Nucleus accumbens (tissue), 56 donors: ENCODE results near the gene HEATR5B.
"Not testable (repeated sequence)": the region's sequence is repeated elsewhere in the genome, so short reads cannot be mapped to it uniquely, and the experiment has no call there.

Experiments used
- DNase-seq, 56 donors: peaks; one replicate each; lab custom pipeline; 2025; lab: John Stamatoyannopoulos, UW

Gene HEATR5B

DNA sequence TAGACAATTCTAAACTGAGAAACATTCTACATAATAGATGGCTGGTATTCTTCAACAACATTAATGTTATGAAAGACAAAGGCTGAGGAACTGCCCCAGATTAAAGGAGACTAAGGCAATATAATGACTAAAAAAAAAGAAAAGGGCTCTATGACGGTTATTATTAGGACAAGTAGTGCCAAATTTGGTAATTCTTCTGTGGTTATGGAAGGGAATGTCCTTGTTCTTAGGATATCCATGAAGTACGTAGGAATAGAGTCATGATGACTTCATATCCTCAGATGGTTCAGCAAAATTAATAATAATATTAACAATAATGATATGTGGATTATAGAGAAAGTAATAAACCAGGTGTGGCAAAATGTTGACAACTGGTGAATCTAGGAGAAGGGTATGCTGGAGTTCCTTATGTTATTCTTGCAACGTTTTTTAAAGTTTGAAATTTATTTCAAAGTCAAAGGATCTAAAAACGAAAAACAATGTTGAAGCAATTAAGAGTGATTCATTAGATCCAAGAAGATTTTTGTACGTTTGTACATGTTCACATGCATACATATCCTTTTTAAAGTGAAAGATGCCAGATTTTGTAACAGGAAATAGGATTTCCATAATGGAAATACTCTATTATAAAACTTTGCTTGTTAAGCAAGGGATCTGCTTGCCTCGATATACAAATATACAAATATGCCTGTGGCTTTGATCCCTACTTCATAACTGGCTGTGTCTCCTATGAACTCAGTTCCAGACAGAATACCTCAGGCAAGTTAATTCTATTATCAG, 90.1 kb downstream of the HEATR5B start:
- DNase-seq: no peak

DNA sequence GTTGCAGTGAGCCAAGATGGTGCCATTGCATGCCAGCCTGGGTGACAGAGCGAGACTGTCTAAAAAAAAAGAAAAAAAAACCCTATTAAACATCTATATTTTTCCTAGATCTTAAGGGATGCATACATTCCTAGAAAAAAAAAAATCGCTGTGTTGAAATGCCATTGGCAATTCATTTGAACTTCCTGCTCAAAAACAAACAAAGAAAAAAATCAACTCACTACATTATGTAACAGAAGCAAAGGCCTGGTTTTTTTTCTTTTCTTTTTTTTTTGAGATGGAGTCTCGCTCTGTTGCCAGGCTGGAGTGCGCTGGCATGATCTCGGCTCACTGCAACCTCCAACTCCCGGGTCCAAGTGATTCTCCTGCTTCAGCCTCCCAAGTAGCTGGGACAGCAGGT, 96.2 kb downstream of the HEATR5B start:
- DNase-seq: no peak

DNA sequence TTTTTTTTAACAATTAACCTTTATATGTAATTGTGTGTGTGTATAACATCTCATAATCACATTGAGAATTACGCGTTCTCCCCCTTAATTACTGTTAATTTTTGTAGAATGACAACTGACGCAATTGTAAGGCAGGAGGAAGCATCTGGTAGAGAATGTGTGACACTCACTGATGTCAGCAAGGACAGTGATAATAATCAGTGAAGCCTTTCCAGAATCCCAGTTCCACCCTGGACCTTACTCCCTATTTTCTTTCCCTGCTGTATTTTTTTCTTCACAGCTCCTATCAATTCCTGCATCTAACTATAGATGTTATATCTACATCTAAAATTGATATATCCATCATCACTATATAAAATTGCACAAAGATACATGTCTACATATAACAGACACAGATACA, 101.7 kb downstream of the HEATR5B start:
- no peak for DNase-seq

DNA sequence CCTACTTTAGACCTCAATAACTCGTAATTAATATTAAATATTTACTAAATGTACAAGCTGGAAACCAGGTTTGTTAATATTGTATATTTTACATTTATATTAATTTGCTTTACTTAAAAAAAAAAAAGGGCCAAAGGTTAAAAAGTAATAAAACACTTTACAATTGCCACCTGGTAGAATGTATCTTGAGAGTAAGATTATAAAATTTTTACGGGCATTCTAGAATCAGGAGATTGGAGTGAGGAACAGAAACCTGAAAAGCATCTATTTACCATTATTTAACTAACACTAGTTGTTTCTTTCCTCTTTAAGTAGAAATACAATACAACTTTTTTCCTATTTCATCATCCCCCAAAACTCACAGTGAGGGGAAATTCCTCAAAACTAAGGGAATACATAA, 102.3 kb downstream of the HEATR5B start:
- no peak for DNase-seq

DNA sequence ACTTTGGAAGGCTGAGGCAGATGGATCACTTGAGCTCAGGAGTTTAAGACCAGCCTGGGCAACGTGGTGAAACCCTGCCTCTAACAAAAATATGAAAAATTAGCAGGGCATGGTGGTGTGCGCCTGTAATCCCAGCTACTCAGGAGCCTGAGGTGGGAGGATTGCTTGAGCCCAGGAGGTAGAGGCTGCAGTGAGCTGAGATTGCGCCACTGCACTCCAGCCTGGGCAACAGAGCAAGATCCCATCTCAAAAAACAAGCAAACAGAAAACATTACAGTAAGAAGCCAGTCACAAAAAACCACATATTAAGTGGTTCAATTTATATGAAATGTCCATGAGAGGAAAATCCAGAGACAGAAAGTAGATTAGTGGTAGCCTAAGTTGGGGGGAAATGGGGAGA, 105.2 kb downstream of the HEATR5B start:
- DNase-seq: not testable (repeated sequence)

DNA sequence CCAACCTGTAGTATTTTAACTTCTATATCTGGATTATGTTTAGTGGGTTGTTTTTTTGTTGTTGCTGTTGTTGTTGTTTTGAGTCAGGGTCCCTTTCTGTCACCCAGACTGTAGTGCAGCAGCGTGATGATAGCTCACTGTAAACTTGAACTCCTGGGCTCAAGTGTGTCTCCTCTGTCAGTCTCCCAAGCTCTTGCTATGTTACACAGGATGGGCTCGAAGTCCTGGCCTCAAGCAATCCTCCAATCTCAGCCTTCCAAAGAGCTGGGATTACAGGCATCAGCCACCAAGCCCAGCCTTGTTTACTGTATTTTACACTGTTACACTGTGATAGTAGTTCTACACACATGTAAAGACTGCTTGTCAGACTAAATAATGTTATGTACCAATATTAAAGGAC, 108.1 kb downstream of the HEATR5B start:
- no peak for DNase-seq

DNA sequence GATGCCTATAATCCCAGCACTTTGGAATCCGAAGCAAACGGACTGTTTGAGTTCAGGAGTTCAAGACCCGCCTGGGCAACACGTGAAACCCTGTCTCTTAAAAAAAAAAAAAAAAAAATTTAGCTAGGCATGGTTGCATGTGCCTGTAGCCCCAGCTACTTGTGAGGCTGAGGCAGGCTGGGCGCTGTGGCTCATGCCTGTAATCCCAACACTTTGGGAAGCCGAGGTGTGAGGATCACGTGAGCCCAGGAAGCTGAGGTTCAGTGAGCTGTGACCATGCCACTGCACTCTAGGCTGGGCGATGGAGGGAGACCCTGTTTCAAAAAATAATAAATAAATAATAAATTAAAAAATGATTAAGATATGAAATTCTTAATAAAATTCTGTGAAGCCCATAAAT, 108.9 kb downstream of the HEATR5B start:
- DNase-seq: no peak

DNA sequence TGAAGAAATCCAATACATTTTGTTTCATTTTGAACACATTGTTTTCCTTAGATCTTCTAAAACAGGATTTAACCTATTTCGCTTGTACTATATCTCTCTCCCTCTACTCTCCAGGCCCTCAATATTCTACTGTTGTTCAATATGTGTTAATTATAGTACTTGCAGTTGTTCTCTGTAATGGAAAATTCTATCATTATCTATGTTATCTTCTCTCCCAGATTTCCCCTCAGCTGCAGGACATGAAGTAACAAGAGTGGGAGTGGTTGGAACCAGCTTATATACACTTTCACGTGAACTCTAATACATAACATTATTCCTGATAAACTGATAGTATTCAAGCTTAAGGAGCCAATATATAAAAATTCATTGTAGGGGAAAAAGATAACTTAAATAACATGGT, 110.9 kb downstream of the HEATR5B start:
- no peak for DNase-seq

DNA sequence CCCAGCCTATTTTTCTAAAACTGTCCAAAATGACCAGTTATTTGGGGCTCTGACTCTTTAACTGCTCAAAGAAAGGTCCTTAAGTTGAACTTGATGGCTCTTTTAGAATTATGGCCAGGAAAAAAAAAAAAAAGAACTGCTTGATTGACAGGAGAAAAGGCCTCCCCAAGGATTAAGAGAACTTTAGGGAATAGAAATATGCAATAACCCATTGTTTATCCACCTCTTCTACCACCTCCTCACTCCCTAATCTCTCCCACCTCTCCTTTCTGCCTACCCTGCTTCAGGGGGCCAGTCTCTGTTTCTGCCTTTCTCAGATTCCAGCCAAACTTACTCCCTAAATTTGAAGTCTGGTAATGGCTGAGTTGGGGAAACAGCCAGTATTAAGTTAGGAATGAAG, 112.2 kb downstream of the HEATR5B start:
- DNase-seq: no peak

DNA sequence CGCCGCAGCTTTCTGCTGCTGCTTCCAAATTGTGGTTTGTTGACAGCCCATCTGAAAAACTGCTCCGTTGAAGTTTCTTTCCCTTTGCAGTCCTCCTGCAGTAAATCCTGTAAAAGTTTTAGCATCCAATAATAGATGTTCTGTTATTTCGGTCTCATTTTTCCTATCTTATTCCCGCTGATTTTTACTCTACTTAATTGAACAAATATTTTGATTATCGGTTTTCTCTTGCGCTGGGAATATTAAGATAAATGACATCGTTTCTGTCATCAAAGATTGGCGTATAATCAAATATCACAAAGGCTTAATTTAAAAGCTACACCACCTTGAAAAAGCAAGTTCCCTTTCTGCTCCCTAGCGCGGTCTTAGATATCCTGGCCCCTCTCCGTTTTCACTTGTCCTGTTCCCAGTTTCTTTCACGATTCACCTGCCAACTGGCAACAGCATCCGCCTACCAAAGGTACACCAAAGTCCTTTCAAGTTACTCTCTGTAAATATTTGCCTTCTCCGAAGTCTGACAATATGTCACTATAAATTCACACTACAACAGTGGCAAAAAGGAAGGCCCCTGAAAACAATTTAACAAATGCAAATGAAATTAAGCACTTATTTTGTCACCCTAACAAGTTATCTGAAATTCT, 116.8 kb downstream of the HEATR5B start:
- DNase-seq: no peak

DNA sequence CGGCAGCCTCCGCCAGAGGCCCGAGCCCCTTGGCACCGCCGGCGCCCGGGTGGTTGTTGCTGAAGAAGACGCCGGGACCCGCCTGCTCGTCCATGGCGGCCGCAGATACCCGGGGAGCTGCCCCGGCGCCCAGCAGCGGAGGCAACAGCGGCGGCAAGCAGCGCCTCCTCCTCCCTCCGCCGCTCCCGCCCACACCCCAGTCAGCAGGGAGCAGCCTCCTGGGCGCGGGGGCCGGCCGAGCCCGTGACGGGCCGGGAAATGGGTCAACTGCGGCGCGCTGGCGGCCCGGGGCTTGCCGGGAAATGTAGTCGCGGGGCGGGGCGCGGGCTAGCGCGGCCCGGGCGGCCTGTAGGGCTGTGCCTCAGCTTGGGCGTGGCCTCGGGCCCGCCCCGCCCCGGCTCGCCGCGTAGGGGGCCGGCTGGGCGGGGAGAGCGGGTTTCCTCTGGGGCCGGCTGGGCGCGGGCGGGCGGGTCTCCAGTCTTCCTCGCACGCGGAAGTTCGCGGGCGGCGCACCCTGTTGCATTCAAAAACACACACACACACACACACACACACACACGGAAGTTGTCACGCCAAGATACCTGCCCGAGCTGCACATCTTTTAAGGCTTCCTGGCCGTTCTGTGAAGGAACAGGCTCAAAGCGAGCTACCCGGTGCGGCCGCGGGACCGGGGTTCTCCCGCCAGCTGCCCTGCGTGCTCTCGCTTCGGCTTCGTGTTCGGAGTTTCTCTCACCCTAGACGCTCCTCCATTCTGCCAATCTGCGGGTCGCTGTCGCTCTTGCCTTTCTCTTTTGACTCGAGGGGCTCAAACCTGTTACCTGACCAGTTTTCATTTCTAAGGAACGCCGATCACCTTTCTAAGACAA, 117.6 kb downstream of the HEATR5B start, which contains the start of gene STRN:
TSS of gene STRN (minus strand) at position 167 of the 866 bp plus-strand sequence. CDS start at position 94, 73 bp downstream.
- DNase-seq: peak; percentile 70 to 97 (median 95)

DNA sequence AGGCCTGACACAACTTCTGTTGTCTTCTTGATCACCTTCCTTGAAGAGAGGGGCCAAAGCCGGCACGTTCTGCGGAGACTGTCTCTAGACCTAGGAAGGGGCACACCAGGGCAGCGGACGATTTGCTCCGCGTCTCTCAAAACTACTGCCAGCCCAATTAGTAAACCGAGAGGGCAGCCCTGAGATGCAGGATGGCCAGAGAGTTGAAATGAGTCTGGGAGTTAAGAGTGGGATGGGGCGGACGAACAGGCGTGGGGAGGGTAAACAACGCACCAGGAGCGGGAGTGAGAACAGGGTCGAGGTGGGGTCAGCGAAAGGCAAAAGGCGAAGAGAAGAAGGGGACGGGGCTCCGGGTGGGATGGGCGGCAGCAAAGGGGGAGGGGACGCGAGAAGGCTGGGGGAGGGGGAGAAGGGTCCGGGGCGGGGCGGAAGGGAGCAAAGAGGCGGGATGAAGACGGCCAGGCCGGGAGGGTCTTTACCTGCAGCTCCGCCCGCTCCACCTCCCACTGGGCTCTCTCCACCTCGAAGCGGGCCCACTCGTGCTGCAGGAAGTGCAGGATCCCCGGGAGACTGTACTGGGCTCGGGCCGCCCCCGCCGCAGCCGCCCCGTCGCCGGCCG, 118.3 kb downstream of the HEATR5B start:
- DNase-seq: peak in 23 of 56 donors; percentile 12 to 69 (median 45)

DNA sequence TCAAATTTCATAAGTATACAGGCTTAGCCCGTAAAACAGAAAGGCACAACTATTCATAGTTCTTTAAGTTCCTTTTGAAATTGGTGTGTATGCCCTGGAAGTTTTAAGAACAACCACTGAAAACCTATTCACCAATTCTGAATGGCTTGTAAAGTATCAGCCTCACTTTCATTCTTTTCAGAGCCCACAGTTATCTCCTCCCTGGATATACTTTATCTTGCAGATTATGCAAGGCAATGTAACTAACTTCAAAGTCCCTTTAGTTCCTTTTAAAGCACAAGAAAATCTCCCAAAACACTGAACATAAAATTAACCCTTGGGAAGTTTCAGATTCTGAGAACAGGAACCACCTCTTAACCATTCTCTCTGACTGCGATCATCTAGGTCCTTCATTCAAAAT, 119.0 kb downstream of the HEATR5B start:
- no peak for DNase-seq

DNA sequence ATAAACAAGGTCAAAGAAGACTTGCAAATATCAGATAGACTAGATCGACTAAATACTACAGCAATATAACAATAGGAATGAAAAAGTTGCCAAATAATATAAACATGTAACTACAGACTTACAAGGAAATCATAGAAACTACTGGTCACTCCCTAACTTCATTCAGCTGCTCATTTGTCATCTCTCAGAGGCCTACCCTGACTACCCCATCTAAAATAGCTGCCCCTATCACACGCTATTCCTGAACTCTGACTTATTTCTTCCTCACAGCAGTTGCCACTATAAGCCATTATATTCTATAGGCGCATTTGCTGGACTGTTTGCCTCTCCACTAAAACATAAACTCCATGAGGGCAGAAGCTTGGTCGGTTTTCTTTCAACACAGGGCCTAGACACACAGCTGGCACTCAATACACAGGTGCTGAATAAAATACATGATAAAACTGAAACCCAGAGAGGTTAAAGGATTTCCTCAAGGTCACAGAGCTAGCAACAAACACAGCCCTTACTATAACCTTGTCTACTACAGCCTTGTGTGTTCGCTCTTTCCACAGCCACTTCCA, 119.6 kb downstream of the HEATR5B start:
- no peak for DNase-seq

DNA sequence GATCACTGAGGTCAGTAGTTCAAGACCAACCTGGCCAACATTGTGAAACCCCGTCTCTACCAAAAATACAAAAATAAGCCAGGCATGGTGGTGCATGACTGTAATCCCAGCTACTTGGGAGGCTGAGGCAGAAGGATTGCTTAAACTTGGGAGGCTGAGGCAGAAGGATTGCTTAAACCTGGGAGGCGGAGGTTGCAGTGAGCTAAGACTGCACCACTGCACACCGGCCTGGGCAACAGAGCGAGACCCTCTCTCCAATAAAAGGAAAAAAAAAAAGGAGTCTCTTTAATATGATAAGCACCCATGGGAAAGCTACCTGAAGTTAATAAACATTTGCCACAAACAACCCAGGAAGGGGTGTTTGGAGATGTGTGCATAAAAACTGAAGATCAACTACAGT, 120.4 kb downstream of the HEATR5B start:
- DNase-seq: no peak

DNA sequence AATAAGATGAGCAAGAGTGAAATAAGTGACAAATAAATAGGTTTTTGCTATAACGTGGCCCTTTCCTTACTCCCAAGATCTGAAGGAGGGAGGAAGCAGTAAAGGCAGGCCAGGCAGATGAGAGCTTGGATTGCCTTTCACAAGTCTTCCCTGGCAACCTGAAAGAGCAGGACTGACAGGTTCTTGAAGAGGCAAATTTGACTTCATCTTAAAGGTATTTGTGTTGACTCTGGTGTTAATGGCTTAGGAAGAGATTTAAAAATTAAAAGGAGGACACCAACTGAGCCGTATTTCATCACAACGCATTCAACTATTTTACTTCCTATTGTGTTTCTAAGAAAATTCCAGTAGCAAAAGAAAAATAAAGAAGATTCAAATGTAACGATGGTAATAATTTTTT, 121.1 kb downstream of the HEATR5B start:
- DNase-seq: no peak

DNA sequence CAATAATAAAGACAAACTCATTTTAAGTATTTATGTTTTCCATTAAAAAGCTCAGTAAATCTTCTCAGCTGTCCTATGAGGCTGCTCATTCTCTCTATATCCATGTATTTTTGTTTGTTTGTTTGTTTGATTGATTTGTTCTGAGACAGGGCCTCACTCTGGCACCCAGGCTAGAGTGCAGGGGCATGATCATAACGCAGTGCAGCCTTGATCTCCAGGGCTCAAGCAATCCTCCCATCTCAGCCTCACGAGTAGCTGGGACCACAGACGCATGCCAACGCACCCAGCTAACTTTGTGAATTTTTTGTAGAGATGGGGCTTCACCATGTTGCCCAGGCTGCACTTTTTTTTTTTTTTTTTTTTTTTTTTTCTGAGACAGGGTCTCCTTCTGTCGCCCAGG, 123.4 kb downstream of the HEATR5B start:
- no peak for DNase-seq

DNA sequence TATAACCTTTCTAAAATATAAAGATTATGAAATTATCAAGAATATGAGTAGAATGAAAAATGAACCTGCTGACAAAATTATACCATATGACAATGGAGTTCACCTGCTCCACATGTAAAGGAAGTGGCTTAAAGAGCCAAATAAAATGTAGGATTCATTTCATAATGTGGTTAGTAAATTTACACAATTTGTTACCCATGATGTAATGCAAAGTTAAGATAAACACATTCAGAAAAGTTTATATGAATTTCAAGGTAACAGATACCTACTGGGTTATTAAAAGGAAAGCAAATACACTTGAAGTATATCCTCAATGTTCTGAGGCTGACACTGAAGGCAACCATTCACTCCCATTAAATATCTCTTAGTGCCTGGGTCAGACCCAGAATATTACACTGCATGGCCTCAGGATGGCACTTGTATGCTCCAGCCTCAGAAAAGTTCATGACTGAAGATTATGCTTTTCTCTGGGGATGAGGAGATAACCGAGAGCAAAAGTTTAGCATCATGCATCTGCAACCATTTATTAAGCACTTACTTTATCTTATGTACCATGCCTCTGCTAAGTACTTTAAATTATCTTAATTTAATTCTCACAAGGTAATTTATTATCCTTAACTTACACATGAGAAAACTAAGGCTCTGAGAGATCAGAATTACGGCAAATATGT, 124.0 kb downstream of the HEATR5B start:
- no peak for DNase-seq

DNA sequence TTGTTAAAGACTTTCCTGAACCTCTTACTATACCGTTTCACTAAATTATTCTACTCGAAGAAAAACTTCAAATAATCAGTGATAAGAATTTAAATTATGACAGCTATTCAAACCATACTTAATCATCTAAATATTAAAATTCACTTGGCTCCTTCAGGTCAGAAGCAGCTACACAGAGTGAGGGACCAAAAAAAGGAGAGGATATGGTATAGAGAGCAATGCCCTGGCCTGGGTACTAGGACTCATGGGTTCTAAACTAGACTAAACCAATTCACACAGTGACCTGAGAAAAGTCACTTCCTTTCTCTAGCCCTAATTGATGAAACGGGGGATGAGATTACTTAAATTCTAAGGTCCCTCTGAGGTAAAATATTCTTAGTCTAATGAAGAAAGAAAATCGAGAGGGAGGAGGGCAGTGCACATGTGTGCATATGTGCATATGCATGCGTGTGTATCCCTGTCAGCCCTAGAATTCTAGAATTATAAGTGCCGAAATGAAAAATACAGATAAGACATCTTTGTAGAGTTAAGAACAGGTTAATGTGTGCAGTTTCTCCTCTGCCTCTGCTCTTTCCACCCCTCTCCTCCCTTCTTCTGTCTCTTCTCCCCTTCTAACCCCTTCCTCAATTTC, 129.1 kb downstream of the HEATR5B start:
- no peak for DNase-seq
